SU-DHL-6 (cell line): Measurements from ENCODE around the gene FAH.

ENCODE experiments used
- H2AFZ ChIP-seq: fragments of 200-600 bp; sonication (generic); 2 replicates; pipeline ENCODE4 v1.6.1; 2014; ENCODE audit warnings: low read depth, mild to moderate bottlenecking, moderate library complexity, mixed read lengths, antibody characterized with exemption, low read length; ENCODE audit not compliant: severe bottlenecking
- H3F3A ChIP-seq: fragments of 200-600 bp; shearing (Covaris generic); 2 replicates; pipeline ENCODE4 v1.6.0; 2016; ENCODE audit warnings: antibody characterized with exemption, mild to moderate bottlenecking; ENCODE audit not compliant: insufficient read depth
- H3K27ac ChIP-seq: fragments of 200-600 bp; sonication (generic); 2 replicates; pipeline ENCODE4 v1.5.1; 2016; ENCODE audit warnings: low read depth, mild to moderate bottlenecking, low read length, moderate library complexity, mixed read lengths
- H3K27me3 ChIP-seq: fragments of 200-600 bp; sonication (generic), shearing (Covaris generic); 2 replicates; pipeline ENCODE4 v1.6.0; 2014; ENCODE audit warnings: mild to moderate bottlenecking, low read length
- H3K36me3 ChIP-seq: fragments of 200-600 bp; sonication (generic); 2 replicates; pipeline ENCODE4 v1.6.1; 2014; ENCODE audit warnings: mild to moderate bottlenecking, low read length, mixed read lengths
- H3K4me2 ChIP-seq: fragments of 300-600, 200-600 bp; shearing (Covaris generic), sonication (generic); 2 replicates; pipeline ENCODE4 v1.6.0; 2014; ENCODE audit warnings: low read length, low read depth, mild to moderate bottlenecking; ENCODE audit not compliant: poor library complexity, severe bottlenecking
- H3K4me3 ChIP-seq: fragments of 200-600 bp; sonication (generic); 2 replicates; pipeline ENCODE4 v1.5.1; 2014; ENCODE audit warnings: antibody characterized with exemption, low read length, mild to moderate bottlenecking, mixed read lengths; ENCODE audit not compliant: insufficient read depth, poor library complexity, severe bottlenecking
- H3K79me2 ChIP-seq: fragments of 200-600 bp; sonication (generic); 2 replicates; pipeline ENCODE4 v1.6.1; 2014; ENCODE audit warnings: mild to moderate bottlenecking, low read length, moderate library complexity; ENCODE audit not compliant: insufficient read depth
- H3K9ac ChIP-seq: fragments of 200-600 bp; sonication (generic); 2 replicates; pipeline ENCODE4 v1.7.0; 2014; ENCODE audit warnings: mild to moderate bottlenecking, low read length
- H3K9me2 ChIP-seq: fragments of 200-600 bp; sonication (generic); replicated peaks from 2 replicates; pipeline ENCODE4 v1.6.1; 2014; ENCODE audit warnings: low read length; ENCODE audit not compliant: insufficient read depth
- H3K9me3 ChIP-seq: fragments of 200-600 bp; sonication (generic); 2 replicates; pipeline ENCODE4 v1.6.1; 2014; ENCODE audit warnings: low read length, mixed read lengths; ENCODE audit not compliant: insufficient read depth
- H4K20me1 ChIP-seq: fragments of 200-600 bp; sonication (generic); 2 replicates; pipeline ENCODE4 v1.6.1; 2014; ENCODE audit warnings: low read depth, mild to moderate bottlenecking, antibody characterized with exemption, low read length, moderate library complexity, mixed read lengths
- CTCF ChIP-seq: fragments of 200-600 bp; sonication (generic); IDR thresholded peaks from one replicate; pipeline ENCODE4 v1.5.1; 2017; ENCODE audit warnings: antibody characterized with exemption, mild to moderate bottlenecking, low read length, moderate library complexity; ENCODE audit not compliant: insufficient read depth, poor library complexity, severe bottlenecking
- EZH2phosphoT487 ChIP-seq: fragments of 200-600 bp; sonication (generic), shearing (Covaris generic); conservative IDR thresholded peaks from 2 replicates; pipeline ENCODE4 v1.6.1; 2018; ENCODE audit warnings: mild to moderate bottlenecking, antibody characterized with exemption, low read length, moderate library complexity, mixed read lengths

FAH gene

GRCh38 chr15:80201256-80202015, 48.6 kb downstream of the FAH start:
- no peaks in the 10 kb centered on the region for H3F3A ChIP-seq
- H3K27ac ChIP-seq, result no peak overlapping the region
- no peaks in the 10 kb centered on the region for H3K27me3 ChIP-seq
- H3K9ac ChIP-seq, result no peak overlapping the region
- H3K9me2 ChIP-seq, result no peaks in the 10 kb centered on the region
- no peak overlapping the region for H3K4me3 ChIP-seq
- no peaks in the 10 kb centered on the region for H3K36me3 ChIP-seq
- H3K4me2 ChIP-seq, result no peak overlapping the region
- no peak overlapping the region for H2AFZ ChIP-seq
- H3K9me3 ChIP-seq, result no peaks in the 10 kb centered on the region
- no peaks in the 10 kb centered on the region for H3K79me2 ChIP-seq
- TF ChIP-seq CTCF (no peak), EZH2phosphoT487 (no peak)
- no peaks in the 10 kb centered on the region for H4K20me1 ChIP-seq

- no peaks in the 10 kb centered on the region for H3K27me3 ChIP-seq
- H3K9me3 ChIP-seq, result no peaks in the 10 kb centered on the region
Observed at GRCh38 chr15:80202016-80202315, 49.2 kb downstream of the FAH start.

GRCh38 chr15:80202641-80203360, 50.0 kb downstream of the FAH start:
- Histone ChIP-seq H3K4me3 (no peak overlapping the region), H3K9me3 (no peaks in the 10 kb centered on the region), H3K4me2 (no peak overlapping the region), H3K79me2 (no peaks in the 10 kb centered on the region), H3K36me3 (no peaks in the 10 kb centered on the region), H3K27ac (no peak overlapping the region), H3F3A (no peaks in the 10 kb centered on the region), H3K27me3 (no peaks in the 10 kb centered on the region), H2AFZ (no peak overlapping the region), H3K9ac (no peak overlapping the region), H3K9me2 (no peaks in the 10 kb centered on the region), H4K20me1 (no peaks in the 10 kb centered on the region)
- no peak for TF ChIP-seq CTCF
- no peak for TF ChIP-seq EZH2phosphoT487

More at GRCh38 chr15:80202016-80202315, 49.2 kb downstream of the FAH start:
- H3K9me2 ChIP-seq, result no peaks in the 10 kb centered on the region
- no peak overlapping the region for H2AFZ ChIP-seq
- no peaks in the 10 kb centered on the region for H3K79me2 ChIP-seq
- no peaks in the 10 kb centered on the region for H4K20me1 ChIP-seq
- no peak overlapping the region for H3K4me2 ChIP-seq
- H3K9ac ChIP-seq, result no peak overlapping the region
- no peak overlapping the region for H3K4me3 ChIP-seq
- no peak overlapping the region for H3K27ac ChIP-seq
- TF ChIP-seq EZH2phosphoT487 (no peak), CTCF (no peak)
- no peaks in the 10 kb centered on the region for H3K36me3 ChIP-seq
- H3F3A ChIP-seq, result no peaks in the 10 kb centered on the region
